Activated naive CD4-positive, alpha-beta T cell treated with anti-CD3 and anti-CD28 coated beads, Interleukin-2, amount 50 U/mL, for 24 hours (primary cell): ENCODE measurements around the gene HSPB9.
A peak's percentile ranks its signal among the peaks of the same experiment; 100 is the strongest.
"Not testable (repeated sequence)": the region's sequence is repeated elsewhere in the genome, so short reads cannot be mapped to it uniquely, and the experiment has no call there.

ENCODE experiments used
- H3K27ac Mint-ChIP-seq: one replicate; pipeline ENCODE4 v1.8.0; 2021; ENCODE audit warnings: mild to moderate bottlenecking, mixed read lengths
- H3K27me3 Mint-ChIP-seq: one replicate; pipeline ENCODE4 v1.8.0; 2021; ENCODE audit warnings: mixed read lengths
- H3K36me3 Mint-ChIP-seq: one replicate; pipeline ENCODE4 v1.8.0; 2021; ENCODE audit warnings: mixed read lengths
- H3K4me1 Mint-ChIP-seq: one replicate; pipeline ENCODE4 v1.8.0; 2021; ENCODE audit warnings: mixed read lengths
- H3K4me3 Mint-ChIP-seq: one replicate; pipeline ENCODE4 v1.8.0; 2021; ENCODE audit warnings: mild to moderate bottlenecking, mixed read lengths
- H3K9me3 Mint-ChIP-seq: one replicate; pipeline ENCODE4 v1.8.0; 2021; ENCODE audit warnings: mixed read lengths

The HSPB9 gene

DNA sequence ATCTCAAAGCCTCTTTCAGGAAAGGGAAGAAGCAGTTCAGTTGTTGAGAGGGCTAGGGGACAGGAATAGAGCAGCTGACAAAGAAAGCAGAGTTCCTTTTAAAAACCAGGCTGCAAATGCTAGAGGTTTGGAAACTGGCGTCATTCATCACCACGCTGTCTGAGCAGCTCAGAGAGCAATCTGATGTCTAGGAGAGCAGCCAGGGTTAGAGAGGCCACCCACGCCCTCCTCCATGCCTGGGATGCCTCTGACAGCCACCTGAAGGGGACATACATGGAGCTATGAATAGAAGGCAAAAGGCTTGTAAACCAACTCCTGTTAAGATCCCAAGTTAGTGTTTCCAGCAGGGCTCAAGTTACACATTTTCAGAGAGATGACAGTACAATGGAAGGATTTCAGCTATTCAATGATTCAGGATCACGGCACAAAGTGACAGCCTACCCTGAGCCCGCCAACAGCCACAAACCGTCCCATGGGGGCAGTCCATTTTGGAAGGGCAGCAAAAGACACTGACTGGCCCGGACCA, 19.8 kb downstream of the HSPB9 start:
- H3K4me3 Mint-ChIP-seq = no peak overlapping the region
- H3K9me3 Mint-ChIP-seq = no peaks in the 10 kb centered on the region
- H3K27ac Mint-ChIP-seq = no peak overlapping the region
- H3K36me3 Mint-ChIP-seq = peaks cover 8% of the 10 kb centered on the region
- H3K27me3 Mint-ChIP-seq = no peaks in the 10 kb centered on the region
- peaks cover 49% of the 10 kb centered on the region for H3K4me1 Mint-ChIP-seq

DNA sequence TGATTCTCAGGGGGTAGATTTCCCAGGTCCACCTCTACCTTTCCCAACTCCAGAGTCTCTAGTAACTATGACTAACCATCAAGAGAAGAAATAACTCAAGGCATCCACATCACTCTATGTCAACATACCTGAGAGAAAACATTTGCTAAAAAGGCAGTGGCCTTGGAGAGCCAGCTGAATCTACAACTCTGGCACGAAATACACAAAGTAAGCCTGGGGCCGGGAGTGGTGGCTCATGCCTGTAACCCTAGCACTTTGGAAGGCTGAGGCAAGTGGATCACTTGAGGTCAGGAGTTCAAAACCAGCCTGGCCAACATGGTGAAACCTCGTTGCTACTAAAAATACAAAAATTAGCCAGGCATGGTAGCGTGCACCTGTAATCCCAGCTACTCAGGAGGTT, 20.5 kb downstream of the HSPB9 start:
- Mint-ChIP-seq H3K4me1 (peaks cover 45% of the 10 kb centered on the region), H3K27ac (peak overlapping the region; percentile 32)
- not testable (repeated sequence) for H3K4me3 Mint-ChIP-seq, H3K36me3 Mint-ChIP-seq, H3K9me3 Mint-ChIP-seq, H3K27me3 Mint-ChIP-seq

DNA sequence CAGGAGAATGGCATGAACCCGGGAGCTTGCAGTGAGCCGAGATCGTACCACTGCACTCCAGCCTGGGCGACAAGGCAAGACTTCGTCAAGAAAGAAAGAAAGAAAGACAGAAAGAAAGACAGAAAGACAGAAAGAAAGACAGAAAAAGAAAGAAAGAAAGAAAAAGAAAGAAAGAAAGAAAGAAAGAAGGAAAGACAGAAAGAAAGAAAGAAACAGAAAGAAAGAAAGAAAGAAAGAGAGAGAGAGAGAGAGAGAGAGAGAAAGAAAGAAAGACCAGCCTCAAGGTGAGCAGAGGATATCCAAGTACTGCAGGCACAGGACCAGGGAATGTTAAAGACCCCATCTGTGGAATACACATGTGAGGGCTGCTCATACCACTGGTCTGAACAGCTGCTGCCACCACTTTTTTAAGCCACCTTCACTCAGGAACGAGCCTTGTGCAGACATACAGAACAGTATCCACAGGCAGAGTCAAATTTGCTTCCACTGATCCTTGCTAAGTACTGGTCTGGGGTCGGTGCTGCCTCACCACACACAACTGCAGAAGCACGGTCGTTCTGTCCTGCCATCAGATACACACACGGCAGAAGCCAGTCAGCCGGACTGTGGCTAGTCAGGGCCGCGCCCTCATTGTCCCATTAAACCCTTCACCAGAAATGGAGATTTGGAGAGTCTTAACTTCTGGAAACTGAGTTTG, 24.5 kb downstream of the HSPB9 start:
- Mint-ChIP-seq H3K27ac (no peak overlapping the region), H3K4me3 (no peak overlapping the region), H3K27me3 (no peaks in the 10 kb centered on the region), H3K4me1 (peaks cover 36% of the 10 kb centered on the region), H3K9me3 (no peaks in the 10 kb centered on the region), H3K36me3 (peaks cover 3% of the 10 kb centered on the region)

DNA sequence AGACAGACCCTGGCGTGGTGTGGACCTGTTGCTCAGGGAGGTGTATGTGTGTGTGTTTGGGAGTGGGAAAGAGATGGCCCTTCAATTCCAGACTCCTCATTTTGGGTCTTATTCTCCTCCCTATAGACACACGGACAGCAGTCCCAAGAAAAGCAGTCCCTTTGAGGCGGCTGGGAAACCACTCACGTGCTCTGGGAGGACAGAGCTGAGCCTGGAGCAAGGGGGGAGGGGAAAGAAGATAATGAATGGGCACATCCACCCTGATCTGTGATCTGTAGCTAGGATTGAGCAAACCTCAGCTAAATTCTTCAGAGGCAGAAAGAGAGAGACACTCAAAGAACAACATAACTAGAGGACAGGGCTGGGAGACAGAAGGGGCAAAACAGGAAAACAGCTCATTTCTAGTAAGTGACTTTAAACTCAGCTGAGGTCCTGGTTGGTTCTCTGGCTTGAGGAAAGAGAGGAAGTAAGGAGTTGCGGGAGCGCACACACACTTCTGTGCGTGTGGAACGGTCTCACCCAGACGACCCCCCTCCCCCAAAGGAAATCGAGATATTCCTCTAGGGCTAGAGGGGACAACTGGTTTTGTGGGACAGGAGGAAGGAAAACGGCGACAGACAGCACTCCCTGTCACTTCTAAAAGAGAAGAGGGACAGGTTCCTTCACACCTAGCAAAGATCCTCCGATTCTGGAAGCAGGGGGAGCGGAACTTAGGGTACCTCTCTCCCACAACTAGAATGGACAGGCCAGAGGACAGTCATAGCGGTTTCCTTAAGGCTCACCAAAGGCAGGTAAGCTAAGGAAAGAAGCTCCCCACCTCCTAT, 31.5 kb downstream of the HSPB9 start:
- H3K27me3 Mint-ChIP-seq = no peaks in the 10 kb centered on the region
- peak overlapping the region; percentile 99 for H3K4me3 Mint-ChIP-seq
- peaks cover 34% of the 10 kb centered on the region for H3K4me1 Mint-ChIP-seq
- H3K27ac Mint-ChIP-seq = peak overlapping the region; percentile 98
- no peaks in the 10 kb centered on the region for H3K9me3 Mint-ChIP-seq
- H3K36me3 Mint-ChIP-seq = peaks cover 4% of the 10 kb centered on the region

DNA sequence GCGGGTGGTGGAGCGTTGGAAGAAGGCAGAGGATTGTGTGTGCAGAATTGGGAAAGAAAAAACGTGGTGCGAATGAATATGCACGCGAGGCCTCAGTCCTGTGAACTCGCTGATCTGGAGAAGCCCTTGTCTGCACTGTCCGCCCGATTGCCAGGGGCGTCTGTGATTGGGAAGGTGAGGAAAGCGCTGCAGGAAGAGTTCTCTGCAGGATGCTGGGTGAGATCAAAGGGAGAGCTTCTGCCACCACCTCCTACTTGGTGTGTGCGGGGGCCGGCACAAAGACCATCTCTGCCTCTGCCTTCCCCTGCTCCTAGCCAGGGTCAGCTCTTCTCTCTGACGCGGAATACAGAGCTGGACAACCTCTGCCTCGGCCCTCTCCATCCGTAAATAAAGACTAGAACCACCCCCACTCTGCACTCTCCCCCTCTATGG, 33.0 kb downstream of the HSPB9 start:
- Mint-ChIP-seq H3K4me3 (peak overlapping the region; percentile 99), H3K27me3 (no peaks in the 10 kb centered on the region), H3K4me1 (peaks cover 32% of the 10 kb centered on the region), H3K27ac (peak overlapping the region; percentile 47), H3K36me3 (peaks cover 4% of the 10 kb centered on the region), H3K9me3 (no peaks in the 10 kb centered on the region)

DNA sequence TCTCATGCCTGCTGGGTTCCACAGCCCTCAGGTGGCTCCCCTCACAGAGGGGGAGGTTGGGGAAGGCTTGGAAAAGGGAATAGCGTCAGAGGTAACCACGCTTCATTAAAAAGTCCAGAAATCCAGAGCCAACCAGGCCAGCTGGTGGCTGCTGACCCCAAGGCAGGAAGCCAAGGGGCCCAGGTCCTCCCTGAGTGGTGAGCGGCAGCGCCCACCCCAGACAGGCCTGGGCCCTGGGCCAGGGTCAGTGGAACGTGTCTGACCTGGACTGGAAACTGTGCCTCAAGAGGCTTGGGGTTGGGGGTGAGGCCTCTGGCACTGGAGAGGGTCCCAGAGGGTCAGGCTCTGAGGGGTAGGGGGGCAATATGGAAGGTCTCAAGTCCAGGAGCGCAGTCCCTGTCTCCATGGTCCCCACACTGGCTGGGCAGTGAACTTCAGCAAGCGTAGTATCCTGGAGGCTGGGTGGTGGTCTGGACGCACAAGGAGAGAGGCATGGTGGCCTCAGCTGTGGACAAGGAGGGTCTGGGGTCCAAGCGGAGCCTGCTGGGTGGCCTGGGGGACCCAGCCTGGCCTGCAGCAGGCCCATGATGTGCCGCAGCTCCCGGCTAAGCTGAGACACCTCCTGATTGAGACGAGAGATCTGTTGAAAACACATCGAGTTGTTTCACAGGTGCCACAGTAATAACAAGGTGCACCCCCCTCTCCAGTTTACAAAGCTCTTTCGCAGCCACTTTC, 37.4 kb downstream of the HSPB9 start:
- no peak overlapping the region for H3K27ac Mint-ChIP-seq
- no peaks in the 10 kb centered on the region for H3K27me3 Mint-ChIP-seq
- H3K9me3 Mint-ChIP-seq = no peaks in the 10 kb centered on the region
- no peak overlapping the region for H3K4me3 Mint-ChIP-seq
- H3K36me3 Mint-ChIP-seq = no peaks in the 10 kb centered on the region
- peaks cover 5% of the 10 kb centered on the region for H3K4me1 Mint-ChIP-seq

DNA sequence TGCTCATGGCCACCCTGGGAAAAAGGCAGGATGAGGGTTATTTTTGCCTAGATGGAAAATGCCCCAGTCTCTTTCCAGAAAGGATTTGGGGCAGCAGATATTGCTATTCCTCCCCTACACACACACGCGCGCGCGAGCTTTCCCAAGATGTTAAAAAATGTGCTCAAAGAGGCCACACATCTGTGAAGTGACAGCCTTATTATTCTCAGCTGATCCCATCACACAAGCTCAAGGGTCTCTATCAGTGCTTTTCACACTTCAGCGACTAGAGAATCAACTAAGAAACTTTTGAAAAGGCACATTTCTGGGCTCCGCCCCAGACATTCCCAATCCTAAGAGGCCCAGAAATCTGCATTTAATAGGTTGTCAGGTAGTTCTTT, 37.9 kb downstream of the HSPB9 start:
- Mint-ChIP-seq H3K27me3 (no peaks in the 10 kb centered on the region), H3K36me3 (no peaks in the 10 kb centered on the region), H3K9me3 (no peaks in the 10 kb centered on the region), H3K4me3 (no peak overlapping the region), H3K27ac (no peak overlapping the region), H3K4me1 (peaks cover 5% of the 10 kb centered on the region)

DNA sequence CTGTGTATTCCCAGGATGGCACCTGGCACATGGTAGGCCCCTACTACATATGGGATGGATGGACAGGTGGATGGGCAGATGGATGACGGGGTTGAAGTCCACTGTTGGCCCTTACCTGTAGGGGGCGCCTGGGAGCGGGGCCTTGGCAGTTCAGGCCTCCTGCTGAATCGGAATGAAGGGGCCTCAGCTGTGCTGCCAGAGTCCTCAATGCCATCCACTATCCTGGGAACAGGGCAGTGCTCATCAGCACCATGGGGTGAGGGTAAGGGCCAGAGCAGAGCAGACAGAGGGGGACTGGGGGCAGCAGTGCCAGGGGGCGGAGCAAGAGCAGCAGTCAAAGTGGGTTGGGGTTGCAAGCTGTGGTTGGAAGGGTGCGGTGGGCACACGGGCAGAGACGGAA, 40.5 kb downstream of the HSPB9 start:
- Mint-ChIP-seq H3K27me3 (no peaks in the 10 kb centered on the region), H3K9me3 (no peaks in the 10 kb centered on the region), H3K4me1 (no peaks in the 10 kb centered on the region), H3K36me3 (no peaks in the 10 kb centered on the region), H3K4me3 (no peak overlapping the region), H3K27ac (peak overlapping the region; percentile 65)

DNA sequence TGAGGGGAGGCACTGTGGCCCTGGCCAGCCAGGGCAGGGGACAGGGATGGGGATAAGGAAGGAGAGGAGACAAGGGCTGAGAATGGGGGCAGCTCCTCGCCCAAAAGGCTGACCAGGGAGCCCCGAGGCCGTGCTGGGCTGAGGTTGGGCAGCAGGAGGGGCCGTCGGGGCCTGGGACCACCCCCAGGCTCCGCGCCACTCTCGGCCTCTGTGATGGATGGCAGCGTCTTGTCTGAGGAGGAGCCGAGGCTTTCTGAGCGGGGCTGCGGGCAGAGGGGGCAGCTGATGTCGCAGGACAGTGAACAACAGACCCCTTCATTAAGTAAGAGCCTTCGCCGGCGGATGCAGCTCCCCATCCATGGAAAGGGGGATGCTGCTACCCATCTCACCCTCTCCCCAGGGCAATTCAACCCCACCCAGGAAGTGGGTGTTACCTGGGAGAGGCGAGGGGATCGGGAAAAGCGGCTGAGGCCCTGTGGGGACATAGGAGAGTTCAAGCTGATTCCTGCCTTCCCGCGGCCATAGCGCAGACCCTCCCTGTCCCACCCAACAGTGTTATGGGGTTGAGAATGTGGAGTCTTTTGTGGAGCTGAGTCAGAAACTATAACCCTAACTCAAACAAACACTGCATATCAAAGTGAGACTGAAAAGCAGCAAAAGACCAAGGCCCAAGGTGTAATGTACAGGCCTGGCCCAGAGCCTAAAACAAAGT, 41.2 kb downstream of the HSPB9 start:
- no peaks in the 10 kb centered on the region for H3K27me3 Mint-ChIP-seq

DNA sequence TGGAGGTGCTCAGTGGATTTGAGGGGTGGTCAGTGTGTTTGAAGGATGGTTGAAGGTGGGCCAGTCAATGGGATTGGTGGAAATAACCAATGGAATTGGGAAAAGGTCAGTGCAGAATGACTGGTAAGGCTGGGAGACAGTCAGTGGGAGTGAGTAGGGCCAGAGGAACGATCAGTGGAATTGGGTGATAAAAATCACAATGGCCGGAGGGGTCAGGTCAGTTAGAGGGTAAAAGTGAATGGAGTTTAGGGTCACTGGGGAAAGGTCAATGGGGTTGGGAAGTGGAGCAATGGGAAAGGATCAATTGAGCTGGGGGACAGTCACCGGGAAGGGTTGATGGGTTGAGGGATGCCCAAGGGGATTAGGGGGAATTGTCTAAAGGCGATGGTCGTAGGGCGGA, 43.1 kb downstream of the HSPB9 start:
- no peaks in the 10 kb centered on the region for H3K36me3 Mint-ChIP-seq
- H3K27me3 Mint-ChIP-seq = no peaks in the 10 kb centered on the region
- no peak overlapping the region for H3K27ac Mint-ChIP-seq
- no peaks in the 10 kb centered on the region for H3K4me1 Mint-ChIP-seq
- no peak overlapping the region for H3K4me3 Mint-ChIP-seq
- no peaks in the 10 kb centered on the region for H3K9me3 Mint-ChIP-seq

More for the DNA sequence above, 41.2 kb downstream of the HSPB9 start:
- Mint-ChIP-seq H3K9me3 (no peaks in the 10 kb centered on the region), H3K4me1 (no peaks in the 10 kb centered on the region), H3K4me3 (no peak overlapping the region), H3K27ac (no peak overlapping the region), H3K36me3 (no peaks in the 10 kb centered on the region)

DNA sequence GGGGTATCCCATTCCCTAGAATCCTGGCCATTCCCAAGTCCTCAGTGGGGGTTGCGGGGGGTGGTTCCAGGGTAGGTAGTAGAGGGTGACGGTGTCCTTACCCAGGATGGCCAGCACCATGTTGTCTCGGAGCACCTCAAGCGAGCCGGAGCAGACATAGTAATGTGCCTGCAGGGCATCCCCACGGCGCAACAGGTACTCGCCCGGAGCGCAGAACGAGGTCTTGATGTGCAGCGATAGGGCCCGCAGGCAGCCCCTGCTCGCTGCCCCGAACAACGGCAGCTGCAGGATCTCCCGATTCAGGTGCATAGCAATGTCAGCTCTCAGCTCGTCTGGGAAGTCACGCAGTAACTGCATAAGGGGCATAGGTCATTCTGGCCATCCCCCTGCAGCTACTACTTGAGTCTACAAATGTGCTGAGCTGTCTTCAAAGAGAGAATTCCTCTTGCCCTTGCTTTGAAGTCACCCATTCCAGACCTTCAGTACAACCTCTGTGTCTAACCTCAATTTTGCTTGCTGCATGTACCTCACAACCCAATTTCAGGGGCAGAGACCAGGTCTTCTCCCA, 43.7 kb downstream of the HSPB9 start:
- Mint-ChIP-seq H3K27ac (no peak overlapping the region), H3K27me3 (no peaks in the 10 kb centered on the region), H3K4me1 (no peaks in the 10 kb centered on the region), H3K4me3 (no peak overlapping the region), H3K36me3 (no peaks in the 10 kb centered on the region), H3K9me3 (no peaks in the 10 kb centered on the region)

DNA sequence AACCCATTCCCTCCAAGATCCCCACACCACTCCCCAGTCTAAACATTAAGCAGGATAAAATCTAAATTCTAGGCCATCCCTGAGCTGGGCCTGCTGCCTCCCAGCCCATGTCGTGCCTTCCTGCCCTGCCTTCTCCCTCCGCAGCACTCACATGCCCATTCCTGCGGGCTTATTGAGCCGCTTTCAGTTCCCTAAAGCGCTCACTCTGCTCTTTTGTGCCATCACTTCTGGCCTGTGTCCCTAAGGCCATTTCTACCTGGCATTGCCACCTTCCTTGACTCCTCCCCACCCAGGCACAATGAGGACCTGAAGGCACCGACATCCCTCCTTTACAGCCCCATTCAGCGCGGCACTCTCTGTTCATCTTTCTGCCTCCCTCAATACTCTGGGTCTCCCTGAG, 45.2 kb downstream of the HSPB9 start:
- H3K36me3 Mint-ChIP-seq = no peaks in the 10 kb centered on the region
- H3K27ac Mint-ChIP-seq = no peak overlapping the region

DNA sequence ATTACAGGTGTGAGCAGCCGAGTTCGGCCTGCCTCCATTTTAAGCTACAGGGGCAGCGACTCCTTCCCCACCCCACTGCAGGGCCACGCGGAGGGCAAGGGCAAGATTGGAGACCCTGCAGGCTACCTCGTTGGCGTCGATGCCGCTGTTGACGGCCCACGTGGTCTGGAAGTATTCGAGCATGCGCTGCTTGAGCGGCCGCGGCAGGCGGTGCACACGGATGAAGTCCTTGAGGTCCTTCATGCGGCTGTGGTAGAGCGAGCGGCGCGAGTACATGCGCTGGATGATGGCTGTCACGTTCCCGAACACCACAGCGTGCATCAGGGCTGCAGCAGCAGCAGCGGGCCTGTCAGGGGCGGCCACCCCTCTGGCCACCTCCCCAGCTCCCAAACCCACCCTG, 46.7 kb downstream of the HSPB9 start:
- Mint-ChIP-seq H3K9me3 (no peaks in the 10 kb centered on the region), H3K27ac (no peak overlapping the region), H3K4me3 (no peak overlapping the region), H3K36me3 (no peaks in the 10 kb centered on the region), H3K27me3 (no peaks in the 10 kb centered on the region), H3K4me1 (no peaks in the 10 kb centered on the region)

More for the DNA sequence above, 45.2 kb downstream of the HSPB9 start:
- no peak overlapping the region for H3K4me3 Mint-ChIP-seq
- H3K9me3 Mint-ChIP-seq = no peaks in the 10 kb centered on the region
- no peaks in the 10 kb centered on the region for H3K4me1 Mint-ChIP-seq
- no peaks in the 10 kb centered on the region for H3K27me3 Mint-ChIP-seq

DNA sequence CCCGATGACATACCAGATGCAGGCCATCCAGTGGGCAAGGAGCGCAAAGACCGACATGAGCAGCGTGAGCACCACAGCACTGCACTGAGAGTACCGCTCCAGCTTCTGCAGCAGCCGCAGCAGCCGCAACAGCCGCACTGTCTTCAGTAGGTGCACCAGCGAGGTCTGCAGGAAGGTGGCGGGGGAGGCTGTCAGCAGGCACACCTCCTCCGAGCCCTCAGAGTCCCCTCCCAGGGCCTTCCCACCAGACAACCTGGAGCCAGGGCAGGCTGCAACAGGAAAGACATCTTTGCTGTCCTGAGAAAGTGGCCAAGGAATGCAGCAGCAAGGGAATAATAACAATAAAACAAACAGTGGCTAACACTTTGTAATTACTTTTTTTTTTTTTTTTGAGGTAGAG, 49.2 kb downstream of the HSPB9 start:
- no peak overlapping the region for H3K4me3 Mint-ChIP-seq
- no peaks in the 10 kb centered on the region for H3K9me3 Mint-ChIP-seq
- no peak overlapping the region for H3K27ac Mint-ChIP-seq
- H3K36me3 Mint-ChIP-seq = no peaks in the 10 kb centered on the region
- H3K27me3 Mint-ChIP-seq = no peaks in the 10 kb centered on the region
- peaks cover 3% of the 10 kb centered on the region for H3K4me1 Mint-ChIP-seq
